B cell (primary cell): Measurements from ENCODE around the gene USH1C. TPM values are rescaled to one million over a fixed set of nuclear protein-coding genes. Genes with fewer than 3 reads are reported as not detected.

Source experiments
- ATAC-seq: fragments of 200-7000 bp; cut with Tn5 transposase; one replicate; pipeline ENCODE4 v1.10.0; 2021; ENCODE audit warnings: low read depth, mild to moderate bottlenecking, moderate number of reproducible peaks, moderate library complexity
- CTCF ChIA-PET: fragments of 350-600 bp; sonication (Branson Sonifier 250); formaldehyde crosslinking; loops from one replicate; lab custom pipeline; 2021; ENCODE audit warnings: antibody characterized with exemption, inconsistent platforms; lab: Charles Lee
- POLR2A ChIA-PET: fragments of 350-600 bp; sonication (Branson Sonifier 250); formaldehyde crosslinking; loops from one replicate; lab custom pipeline; 2021; ENCODE audit warnings: antibody characterized with exemption; lab: Charles Lee
- DNase-seq: peaks from one replicate; pipeline ENCODE4 v3.0.0; 2013
- H2AFZ ChIP-seq: 2 replicates; pipeline ENCODE4 v1.6.1; 2012; ENCODE audit warnings: mild to moderate bottlenecking, low read depth, low read length; ENCODE audit not compliant: insufficient read depth, poor library complexity, severe bottlenecking
- H3K27ac ChIP-seq, 2 donors: 1 replicate in 1 of 2; 2 replicates in 1 of 2; pipeline ENCODE4 v1.5.1; 2012 to 2013; ENCODE audit warnings: low read length in 2 of 2, mild to moderate bottlenecking in 2 of 2, moderate library complexity in 1 of 2
- H3K27me3 ChIP-seq, 4 experiments: fragments of 200-600 bp in 1 of 4; sonication (generic) in 1 of 4; replicated peaks in 1 of 4; 1 replicate in 2 of 4; 2 replicates in 2 of 4; pipeline versions ENCODE4 v1.6.1 to v1.7.0; 2013 to 2016; ENCODE audit warnings: low read length in 3 of 4, mild to moderate bottlenecking in 2 of 4, mixed read lengths in 1 of 4, moderate library complexity in 1 of 4; ENCODE audit not compliant: insufficient read depth in 4 of 4, control insufficient read depth in 3 of 4; ENCODE audit errors: control extremely low read depth in 1 of 4
- H3K36me3 ChIP-seq, 2 experiments: replicated peaks in 1 of 2; 1 replicate in 1 of 2; 2 replicates in 1 of 2; pipeline versions ENCODE4 v1.6.1 to v1.7.1; 2013; ENCODE audit warnings: low read length in 1 of 2; ENCODE audit not compliant: insufficient read depth in 2 of 2, control insufficient read depth in 1 of 2; ENCODE audit errors: control extremely low read depth in 1 of 2, extremely low read depth in 1 of 2
- H3K4me1 ChIP-seq, 2 donors: fragments of 200-600 bp in 1 of 2; sonication (generic) in 1 of 2; 1 replicate in 1 of 2; 2 replicates in 1 of 2; pipeline versions ENCODE4 v1.5.1 to v1.6.1; 2013 to 2017; ENCODE audit warnings: low read length in 2 of 2; ENCODE audit not compliant: control insufficient read depth in 2 of 2, insufficient read depth in 2 of 2
- H3K4me2 ChIP-seq: replicated peaks from 2 replicates; pipeline ENCODE3; 2012; ENCODE audit warnings: mild to moderate bottlenecking, low read depth, low read length; ENCODE audit not compliant: poor library complexity, severe bottlenecking
- H3K4me3 ChIP-seq, 5 experiments: fragments of 200-600 bp in 1 of 5; sonication (generic) in 1 of 5; 1 replicate in 3 of 5; 2 replicates in 2 of 5; pipeline versions ENCODE4 v1.5.1 to v1.7.0; 2011 to 2016; ENCODE audit warnings: low read length in 4 of 5, mild to moderate bottlenecking in 4 of 5, low read depth in 2 of 5, control low read depth in 1 of 5, moderate library complexity in 1 of 5; ENCODE audit not compliant: insufficient read depth in 1 of 5; ENCODE audit errors: control extremely low read depth in 1 of 5, extremely low read depth in 1 of 5
- H3K79me2 ChIP-seq: fragments of 200-600 bp; sonication (generic); one replicate; pipeline ENCODE4 v1.6.0; 2016; ENCODE audit warnings: low read length; ENCODE audit not compliant: control insufficient read depth, insufficient read depth
- H3K9ac ChIP-seq: fragments of 200-600 bp; sonication (generic); 2 replicates; pipeline ENCODE4 v1.6.1; 2017; ENCODE audit warnings: mild to moderate bottlenecking, low read length, moderate library complexity
- H3K9me3 ChIP-seq, 3 donors: one replicate each; pipeline versions ENCODE4 v1.6.1 to v1.7.1; 2013; ENCODE audit warnings: low read length in 2 of 3; ENCODE audit not compliant: control insufficient read depth in 2 of 3, insufficient read depth in 1 of 3; ENCODE audit errors: control extremely low read depth in 1 of 3
- H4K20me1 ChIP-seq: 2 replicates; pipeline ENCODE4 v1.6.0; 2012; ENCODE audit warnings: mild to moderate bottlenecking, low read length; ENCODE audit not compliant: insufficient read depth, control insufficient read depth, poor library complexity, severe bottlenecking
- H3K27ac Mint-ChIP-seq: one replicate; pipeline ENCODE4 v1.8.0; 2021; ENCODE audit warnings: mixed read lengths
- H3K27me3 Mint-ChIP-seq: one replicate; pipeline ENCODE4 v1.8.0; 2021; ENCODE audit warnings: mixed read lengths
- H3K4me1 Mint-ChIP-seq: one replicate; pipeline ENCODE4 v1.8.0; 2021; ENCODE audit warnings: mixed read lengths
- H3K4me3 Mint-ChIP-seq: one replicate; pipeline ENCODE4 v1.8.0; 2021; ENCODE audit warnings: mixed read lengths
- H3K9me3 Mint-ChIP-seq: one replicate; pipeline ENCODE4 v1.8.0; 2022; ENCODE audit warnings: mixed read lengths; ENCODE audit not compliant: insufficient read depth
- EZH2 ChIP-seq: IDR thresholded peaks from 2 replicates; pipeline ENCODE4 v1.6.1; 2012; ENCODE audit warnings: borderline replicate concordance, low read depth, mild to moderate bottlenecking, moderate library complexity, low read length; ENCODE audit not compliant: insufficient read depth, poor library complexity, severe bottlenecking
- WGBS: methylation state at CpG from one replicate; pipeline ENCODE4 v1.1.5; 2013; ENCODE audit warnings: missing lambda C conversion rate; ENCODE audit not compliant: insufficient coverage; 5-methylcytosine and 5-hydroxymethylcytosine counted together
- intact Hi-C: fragments of 100-400 bp; cut with micrococcal nuclease; formaldehyde crosslinking; loops from one replicate; pipeline ENCODE4 v1.10.0; 2022
- polyA plus RNA-seq: library from polyadenylated mRNA; depleted of rRNA; stranded (reverse); fragments of >200 nt; gene quantifications from 2 replicates; pipeline ENCODE4 v1.2.3, GENCODE V29; 2012
- total RNA-seq, 2 donors: library from RNA; stranded (reverse); fragments of 120-200 nt in 1 of 2; gene quantifications; 1 replicate in 1 of 2; 2 replicates in 1 of 2; pipeline versions ENCODE4 v1.2.3 to v1.2.4, GENCODE V29; 2013 to 2022
- TF ChIP-seq, protein P1 (sequence below): fragments of 200-600 bp; IDR thresholded peaks from one replicate; pipeline ENCODE4 v1.8.0; 2022; ENCODE audit warnings: antibody characterized with exemption, mild to moderate bottlenecking

The USH1C gene
- total and polyA plus RNA-seq, 2 donors (not counting 1 experiment from before 2014, with no cell fraction given): not detected

DNA sequence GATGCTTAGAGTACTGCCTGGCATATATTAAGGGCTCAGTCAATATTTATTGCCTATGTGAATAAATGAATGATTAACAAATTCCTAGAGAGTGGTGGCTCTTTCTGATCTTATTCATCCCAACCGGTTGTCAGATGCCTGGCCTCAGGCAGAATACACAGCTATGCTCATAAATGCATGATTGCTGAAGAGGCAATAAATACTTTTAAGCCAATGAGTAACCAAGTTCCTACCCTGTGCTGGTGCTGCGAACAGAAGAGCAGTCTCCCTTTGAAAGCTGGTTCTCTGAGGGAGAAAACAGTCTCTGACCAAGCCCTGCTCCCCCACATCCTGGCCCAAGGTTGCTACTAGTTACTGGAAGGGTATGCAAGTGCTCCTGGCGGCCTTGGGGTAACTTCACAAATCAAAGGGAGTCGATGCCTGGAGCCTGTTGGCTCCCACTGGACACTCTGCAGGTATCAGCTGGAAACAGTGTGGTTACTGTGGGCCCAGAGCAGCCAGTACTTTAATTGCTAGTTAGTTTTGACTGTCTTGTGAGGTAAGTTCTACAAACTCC, 2.8 kb downstream of the USH1C start:
- H3K9me3 ChIP-seq: no peaks in the 10 kb centered on the region
- no peaks in the 10 kb centered on the region for H3K36me3 ChIP-seq
- Mint-ChIP-seq H3K4me3 (no peak overlapping the region), H3K27me3 (peaks cover 44% of the 10 kb centered on the region), H3K9me3 (no peaks in the 10 kb centered on the region), H3K27ac (no peak overlapping the region), H3K4me1 (no peaks in the 10 kb centered on the region)
- no peaks in the 10 kb centered on the region for H3K79me2 ChIP-seq
- H3K9ac ChIP-seq: no peak overlapping the region
- ChIA-PET POLR2A (no interaction called here), CTCF (interaction anchor here (0.7 to 1.4 kb wide), 2 partner anchors 13 to 110 kb away, joined by 3 to 5 read pairs; no protein-coding TSS in a partner anchor)
- no peaks in the 10 kb centered on the region for H4K20me1 ChIP-seq
- no peak overlapping the region for H3K27ac ChIP-seq
- H3K4me3 ChIP-seq: no peak overlapping the region
- ATAC-seq (no peak), DNase-seq (no peak)
- H3K4me2 ChIP-seq: no peak overlapping the region
- H2AFZ ChIP-seq: no peak overlapping the region
- peaks cover 0 to 19% (median 2%) of the 10 kb centered on the region in 4 experiments for H3K27me3 ChIP-seq
- peaks cover 0 to 3% of the 10 kb centered on the region in 2 donors for H3K4me1 ChIP-seq
- no peak for TF ChIP-seq EZH2
- TF ChIP-seq, protein P1, sequence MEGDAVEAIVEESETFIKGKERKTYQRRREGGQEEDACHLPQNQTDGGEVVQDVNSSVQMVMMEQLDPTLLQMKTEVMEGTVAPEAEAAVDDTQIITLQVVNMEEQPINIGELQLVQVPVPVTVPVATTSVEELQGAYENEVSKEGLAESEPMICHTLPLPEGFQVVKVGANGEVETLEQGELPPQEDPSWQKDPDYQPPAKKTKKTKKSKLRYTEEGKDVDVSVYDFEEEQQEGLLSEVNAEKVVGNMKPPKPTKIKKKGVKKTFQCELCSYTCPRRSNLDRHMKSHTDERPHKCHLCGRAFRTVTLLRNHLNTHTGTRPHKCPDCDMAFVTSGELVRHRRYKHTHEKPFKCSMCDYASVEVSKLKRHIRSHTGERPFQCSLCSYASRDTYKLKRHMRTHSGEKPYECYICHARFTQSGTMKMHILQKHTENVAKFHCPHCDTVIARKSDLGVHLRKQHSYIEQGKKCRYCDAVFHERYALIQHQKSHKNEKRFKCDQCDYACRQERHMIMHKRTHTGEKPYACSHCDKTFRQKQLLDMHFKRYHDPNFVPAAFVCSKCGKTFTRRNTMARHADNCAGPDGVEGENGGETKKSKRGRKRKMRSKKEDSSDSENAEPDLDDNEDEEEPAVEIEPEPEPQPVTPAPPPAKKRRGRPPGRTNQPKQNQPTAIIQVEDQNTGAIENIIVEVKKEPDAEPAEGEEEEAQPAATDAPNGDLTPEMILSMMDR: no peak
- intact Hi-C loops: no loop called here
- WGBS: 83% methylated on average over 4 of the region's 4 CpGs

DNA sequence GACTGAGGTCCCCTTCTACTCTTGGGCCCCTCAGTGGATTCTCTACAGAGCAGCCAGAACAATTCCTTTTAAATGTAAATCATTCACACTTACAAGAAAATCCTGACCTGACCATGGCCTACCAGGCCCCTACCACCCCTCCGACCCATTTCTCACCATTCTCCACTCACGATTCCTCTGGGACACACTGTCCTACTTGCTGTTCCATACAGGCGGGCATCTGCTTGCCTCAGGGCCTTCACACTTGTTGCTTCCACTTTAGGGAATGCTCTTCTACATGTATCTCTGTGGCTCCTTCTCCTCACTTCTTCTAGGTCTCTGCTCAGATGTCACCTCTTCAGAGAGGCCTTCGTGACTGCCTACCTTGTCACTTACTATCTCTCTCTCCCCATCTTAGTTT, 3.4 kb downstream of the USH1C start:
- POLR2A ChIA-PET: no interaction called here
- no peak overlapping the region for H3K4me2 ChIP-seq
- Mint-ChIP-seq H3K9me3 (no peaks in the 10 kb centered on the region), H3K27ac (no peak overlapping the region), H3K4me1 (no peaks in the 10 kb centered on the region), H3K4me3 (no peak overlapping the region), H3K27me3 (peaks cover 38% of the 10 kb centered on the region)
- CTCF ChIA-PET: no interaction called here
- whole genome bisulfite sequencing: 87% methylated on average over 3 of the region's 4 CpGs
- intact Hi-C loops: no loop called here
- no peak for TF ChIP-seq EZH2
- TF ChIP-seq, protein P1: no peak
- peaks cover 0 to 15% (median 2%) of the 10 kb centered on the region in 4 experiments for H3K27me3 ChIP-seq
- H3K79me2 ChIP-seq: no peaks in the 10 kb centered on the region
- H3K4me3 ChIP-seq: no peak overlapping the region
- H4K20me1 ChIP-seq: no peaks in the 10 kb centered on the region
- no peak for DNase-seq
- H3K27ac ChIP-seq: no peak overlapping the region
- H3K9me3 ChIP-seq: no peaks in the 10 kb centered on the region
- no peak overlapping the region for H3K9ac ChIP-seq
- no peak overlapping the region for H2AFZ ChIP-seq
- H3K4me1 ChIP-seq: peaks cover 0 to 3% of the 10 kb centered on the region in 2 donors
- no peaks in the 10 kb centered on the region for H3K36me3 ChIP-seq
- ATAC-seq: no peak
